ENCODE data around the gene PLB1. TPM values are rescaled to one million over a fixed set of nuclear protein-coding genes. Genes with fewer than 3 reads are reported as not detected.

The PLB1 gene
- total and polyA plus RNA-seq, 2 donors (not counting 1 experiment from before 2014, with no cell fraction given) = 0.25 to 0.51 TPM

DNA sequence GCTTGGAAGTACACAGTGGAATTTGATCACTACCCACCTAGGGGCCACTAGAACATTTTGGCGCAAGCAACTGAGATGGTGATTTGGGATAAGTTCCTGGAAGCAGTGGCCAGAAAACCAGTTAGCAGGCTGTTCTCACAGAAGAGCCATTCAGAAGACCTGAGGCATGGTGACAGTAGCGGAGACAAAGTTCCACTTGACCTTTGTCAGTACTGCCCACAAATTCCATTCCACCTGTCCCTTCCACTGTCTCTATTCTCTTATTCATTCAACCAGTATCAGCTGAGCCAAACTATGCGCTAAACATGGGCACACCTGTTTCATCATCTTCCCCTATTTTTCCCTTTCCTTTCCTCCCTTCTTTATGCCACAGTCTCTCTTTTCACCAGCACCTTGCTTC lies 196.6 kb downstream of the PLB1 start:
- H3K4me1 ChIP-seq (ENCODE audit: control insufficient read depth in 2 of 2, insufficient read depth in 2 of 2, low read length in 2 of 2) = no peaks in the 10 kb centered on the region
- no peaks in the 10 kb centered on the region for H3K4me1 Mint-ChIP-seq
- no peak overlapping the region for H2AFZ ChIP-seq (ENCODE audit: insufficient read depth, low read depth, low read length, poor library complexity, severe bottlenecking)
- TF ChIP-seq EZH2 (IDR thresholded peaks at IDR 0.05; ENCODE audit: borderline replicate concordance, insufficient read depth, low read depth, low read length, poor library complexity, severe bottlenecking) (no peak), CTCF (IDR thresholded peaks at IDR 0.05) (no peak)
- WGBS (ENCODE audit: insufficient coverage) = 100% methylated on average over 2 of the region's 3 CpGs
- ChIA-PET CTCF (no interaction called here), POLR2A (no interaction called here)
- DNase-seq (no peak), ATAC-seq (ENCODE audit: low read depth) (no peak)
- H3K27ac ChIP-seq (ENCODE audit: low read length in 2 of 2) = no peak overlapping the region
- no peak overlapping the region for H3K4me3 Mint-ChIP-seq
- H3K27me3 Mint-ChIP-seq = peaks cover 4% of the 10 kb centered on the region
- intact Hi-C loops (cut with micrococcal nuclease) = no loop called here
- H4K20me1 ChIP-seq (ENCODE audit: control insufficient read depth, insufficient read depth, low read length, poor library complexity, severe bottlenecking) = no peaks in the 10 kb centered on the region
- H3K4me2 ChIP-seq (replicated peaks; ENCODE audit: low read depth, low read length, poor library complexity, severe bottlenecking) = no peak overlapping the region
- H3K36me3 ChIP-seq (replicated peaks in 1 of 2; ENCODE audit: control extremely low read depth in 1 of 2, control insufficient read depth in 1 of 2, extremely low read depth in 1 of 2, insufficient read depth in 2 of 2, low read length in 1 of 2) = no peaks in the 10 kb centered on the region
- H3K27me3 ChIP-seq (replicated peaks in 1 of 4; ENCODE audit: control extremely low read depth in 1 of 4, control insufficient read depth in 3 of 4, insufficient read depth in 4 of 4, low read length in 3 of 4) = peaks cover 0 to 3% (median 0%) of the 10 kb centered on the region in 4 experiments
- H3K79me2 ChIP-seq (ENCODE audit: control insufficient read depth, insufficient read depth, low read length) = no peaks in the 10 kb centered on the region
- H3K9me3 ChIP-seq (ENCODE audit: control extremely low read depth in 1 of 3, control insufficient read depth in 2 of 3, insufficient read depth in 1 of 3, low read length in 2 of 3) = no peaks in the 10 kb centered on the region
- no peak overlapping the region for H3K27ac Mint-ChIP-seq
- no peak overlapping the region for H3K4me3 ChIP-seq (ENCODE audit: control extremely low read depth in 1 of 5, extremely low read depth in 1 of 5, insufficient read depth in 1 of 5, low read depth in 2 of 5, low read length in 4 of 5)
- H3K9ac ChIP-seq (ENCODE audit: low read length) = no peak overlapping the region
- no peaks in the 10 kb centered on the region for H3K9me3 Mint-ChIP-seq (ENCODE audit: insufficient read depth)

- no peak overlapping the region for H2AFZ ChIP-seq (ENCODE audit: insufficient read depth, low read depth, low read length, poor library complexity, severe bottlenecking)
- H3K27ac ChIP-seq (ENCODE audit: low read length in 2 of 2) = no peak overlapping the region
- H3K27ac Mint-ChIP-seq = no peak overlapping the region
- no peaks in the 10 kb centered on the region for H3K79me2 ChIP-seq (ENCODE audit: control insufficient read depth, insufficient read depth, low read length)
- DNase-seq = no peak
- H3K4me1 Mint-ChIP-seq = no peaks in the 10 kb centered on the region
- POLR2A ChIA-PET = no interaction called here
- H3K4me2 ChIP-seq (replicated peaks; ENCODE audit: low read depth, low read length, poor library complexity, severe bottlenecking) = no peak overlapping the region
- H3K27me3 ChIP-seq (replicated peaks in 1 of 4; ENCODE audit: control extremely low read depth in 1 of 4, control insufficient read depth in 3 of 4, insufficient read depth in 4 of 4, low read length in 3 of 4) = peaks cover 0 to 3% (median 0%) of the 10 kb centered on the region in 4 experiments
- H3K9me3 Mint-ChIP-seq (ENCODE audit: insufficient read depth) = no peaks in the 10 kb centered on the region
- no peaks in the 10 kb centered on the region for H3K4me1 ChIP-seq (ENCODE audit: control insufficient read depth in 2 of 2, insufficient read depth in 2 of 2, low read length in 2 of 2)
- TF ChIP-seq EZH2 (IDR thresholded peaks at IDR 0.05; ENCODE audit: borderline replicate concordance, insufficient read depth, low read depth, low read length, poor library complexity, severe bottlenecking) = no peak
- no peak for TF ChIP-seq CTCF (IDR thresholded peaks at IDR 0.05)
- H3K4me3 ChIP-seq (ENCODE audit: control extremely low read depth in 1 of 5, extremely low read depth in 1 of 5, insufficient read depth in 1 of 5, low read depth in 2 of 5, low read length in 4 of 5) = no peak overlapping the region
- H3K27me3 Mint-ChIP-seq = peaks cover 4% of the 10 kb centered on the region
- no peaks in the 10 kb centered on the region for H3K9me3 ChIP-seq (ENCODE audit: control extremely low read depth in 1 of 3, control insufficient read depth in 2 of 3, insufficient read depth in 1 of 3, low read length in 2 of 3)
- ATAC-seq (ENCODE audit: low read depth) = no peak
- WGBS (ENCODE audit: insufficient coverage) = 100% methylated on average over 2 of the region's 3 CpGs
- H3K36me3 ChIP-seq (replicated peaks in 1 of 2; ENCODE audit: control extremely low read depth in 1 of 2, control insufficient read depth in 1 of 2, extremely low read depth in 1 of 2, insufficient read depth in 2 of 2, low read length in 1 of 2) = no peaks in the 10 kb centered on the region
- intact Hi-C loops (cut with micrococcal nuclease) = no loop called here
- H4K20me1 ChIP-seq (ENCODE audit: control insufficient read depth, insufficient read depth, low read length, poor library complexity, severe bottlenecking) = no peaks in the 10 kb centered on the region
- no peak overlapping the region for H3K9ac ChIP-seq (ENCODE audit: low read length)
- no peak overlapping the region for H3K4me3 Mint-ChIP-seq
- CTCF ChIA-PET = no interaction called here
These were observed 197.4 kb downstream of the PLB1 start for GRCh38 chr2:28693223-28693622.

Small RNA genes within 50 kb of the gene (small RNA-seq; reads per million reads assigned to genes)
- not detected for gene RNA5SP89 (ENCODE audit: insufficient read length, low read depth, low replicate concordance)
- not detected for gene SNRPGP7 (ENCODE audit: insufficient read length, low read depth, low replicate concordance)

Other genes with a start within 250 kb of the PLB1 start
- 37.7 and 42.2 TPM in 2 replicates for gene FOSL2, start 103.2 kb upstream of the PLB1 start, total RNA-seq
- gene FOSL2, start 103.2 kb upstream of the PLB1 start, polyA plus RNA-seq = 2.5 and 6.1 TPM in 2 replicates